ENCODE results near the gene LHFPL3.

LHFPL3 gene

GRCh38 chr7:104816537-104816936 lies 488.1 kb downstream of the LHFPL3 start:
- H3K9me3 ChIP-seq (replicated peaks; ENCODE audit: insufficient read depth, low read length) = no peaks in the 10 kb centered on the region
- H4K20me1 ChIP-seq (ENCODE audit: insufficient read depth, low read length) = no peaks in the 10 kb centered on the region
- H3K9ac ChIP-seq (ENCODE audit: low read length) = no peak overlapping the region
- H3F3A ChIP-seq (ENCODE audit: insufficient read depth, low read length) = peaks cover 12% of the 10 kb centered on the region
- H3K4me3 ChIP-seq (ENCODE audit: low read length) = no peak overlapping the region
- peak overlapping the region; percentile 48 for H3K4me2 ChIP-seq (ENCODE audit: low read depth, low read length)
- peak; percentile 80 for DNase-seq
- no peaks in the 10 kb centered on the region for H3K27me3 ChIP-seq (replicated peaks; ENCODE audit: insufficient read depth, low read length)
- no peaks in the 10 kb centered on the region for H3K9me2 ChIP-seq (replicated peaks; ENCODE audit: insufficient read depth, low read length)
- TF ChIP-seq, protein P1, sequence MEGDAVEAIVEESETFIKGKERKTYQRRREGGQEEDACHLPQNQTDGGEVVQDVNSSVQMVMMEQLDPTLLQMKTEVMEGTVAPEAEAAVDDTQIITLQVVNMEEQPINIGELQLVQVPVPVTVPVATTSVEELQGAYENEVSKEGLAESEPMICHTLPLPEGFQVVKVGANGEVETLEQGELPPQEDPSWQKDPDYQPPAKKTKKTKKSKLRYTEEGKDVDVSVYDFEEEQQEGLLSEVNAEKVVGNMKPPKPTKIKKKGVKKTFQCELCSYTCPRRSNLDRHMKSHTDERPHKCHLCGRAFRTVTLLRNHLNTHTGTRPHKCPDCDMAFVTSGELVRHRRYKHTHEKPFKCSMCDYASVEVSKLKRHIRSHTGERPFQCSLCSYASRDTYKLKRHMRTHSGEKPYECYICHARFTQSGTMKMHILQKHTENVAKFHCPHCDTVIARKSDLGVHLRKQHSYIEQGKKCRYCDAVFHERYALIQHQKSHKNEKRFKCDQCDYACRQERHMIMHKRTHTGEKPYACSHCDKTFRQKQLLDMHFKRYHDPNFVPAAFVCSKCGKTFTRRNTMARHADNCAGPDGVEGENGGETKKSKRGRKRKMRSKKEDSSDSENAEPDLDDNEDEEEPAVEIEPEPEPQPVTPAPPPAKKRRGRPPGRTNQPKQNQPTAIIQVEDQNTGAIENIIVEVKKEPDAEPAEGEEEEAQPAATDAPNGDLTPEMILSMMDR (IDR thresholded peaks at IDR 0.05; ENCODE audit: low read length) = no peak
- TF ChIP-seq EZH2 (optimal IDR thresholded peaks at IDR 0.05; ENCODE audit: low read depth, low read length) (no peak), EZH2phosphoT487 (IDR thresholded peaks at IDR 0.05; ENCODE audit: low read length) (no peak)
- no peaks in the 10 kb centered on the region for H3K36me3 ChIP-seq (replicated peaks; ENCODE audit: insufficient read depth, low read length)
- no peaks in the 10 kb centered on the region for H3K79me2 ChIP-seq (ENCODE audit: low read length)
- peak overlapping the region; percentile 7; the same call in 1 of the 2 replicates for H3K27ac ChIP-seq (ENCODE audit: low read length)
- peaks cover 17% of the 10 kb centered on the region for H3K4me1 ChIP-seq (ENCODE audit: low read length)
- H2AFZ ChIP-seq (ENCODE audit: low read length) = no peak overlapping the region

- Histone ChIP-seq H4K20me1 (ENCODE audit: insufficient read depth, low read length) (no peaks in the 10 kb centered on the region), H3K27me3 (replicated peaks; ENCODE audit: insufficient read depth, low read length) (no peaks in the 10 kb centered on the region), H3K27ac (ENCODE audit: low read length) (no peak overlapping the region), H3K4me1 (ENCODE audit: low read length) (peaks cover 17% of the 10 kb centered on the region), H3K4me3 (ENCODE audit: low read length) (no peak overlapping the region), H3K9me2 (replicated peaks; ENCODE audit: insufficient read depth, low read length) (no peaks in the 10 kb centered on the region), H3K36me3 (replicated peaks; ENCODE audit: insufficient read depth, low read length) (no peaks in the 10 kb centered on the region), H3K4me2 (ENCODE audit: low read depth, low read length) (no peak overlapping the region), H2AFZ (ENCODE audit: low read length) (no peak overlapping the region), H3K79me2 (ENCODE audit: low read length) (no peaks in the 10 kb centered on the region), H3K9me3 (replicated peaks; ENCODE audit: insufficient read depth, low read length) (no peaks in the 10 kb centered on the region), H3K9ac (ENCODE audit: low read length) (no peak overlapping the region), H3F3A (ENCODE audit: insufficient read depth, low read length) (peaks cover 12% of the 10 kb centered on the region)
- no peak for TF ChIP-seq EZH2 (optimal IDR thresholded peaks at IDR 0.05; ENCODE audit: low read depth, low read length)
- TF ChIP-seq, protein P1 (IDR thresholded peaks at IDR 0.05; ENCODE audit: low read length) = no peak
- TF ChIP-seq EZH2phosphoT487 (IDR thresholded peaks at IDR 0.05; ENCODE audit: low read length) = no peak
- no peak for DNase-seq
Measured at GRCh38 chr7:104818961-104819880, 490.8 kb downstream of the LHFPL3 start.

DNA sequence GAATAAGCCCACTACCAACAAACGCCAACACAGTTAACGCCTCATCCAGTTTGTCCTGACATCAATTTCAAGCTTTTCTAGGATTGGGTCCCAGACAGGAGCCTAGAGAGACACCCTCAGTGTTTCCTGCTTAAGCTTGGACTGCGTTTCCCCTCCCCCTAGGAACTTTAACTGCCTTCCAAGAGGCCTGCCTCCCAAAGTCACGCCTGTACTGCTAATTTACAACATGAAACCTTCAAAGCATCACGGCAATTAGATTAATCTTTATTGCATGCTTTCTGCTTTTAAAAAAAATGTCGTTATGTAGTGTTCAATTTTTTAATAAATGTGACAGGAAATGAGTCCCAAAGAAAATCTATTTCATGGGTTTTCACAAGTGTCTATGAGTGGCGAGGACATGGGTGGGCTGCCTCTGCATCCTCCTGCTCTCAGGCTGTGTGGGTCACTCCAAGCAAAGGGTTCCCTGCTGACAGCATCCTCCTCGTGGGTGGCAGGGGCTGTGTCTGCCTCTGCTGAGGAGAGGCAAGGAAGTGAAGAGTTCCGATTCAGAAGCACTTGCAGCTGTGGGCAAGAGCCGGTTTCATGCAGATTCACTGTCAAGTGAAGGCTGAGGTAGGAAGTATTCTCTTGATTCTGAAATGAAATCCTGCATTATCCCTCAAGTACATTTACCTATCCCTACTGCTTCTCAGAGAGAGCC lies 492.6 kb downstream of the LHFPL3 start:
- H3K27me3 ChIP-seq (replicated peaks; ENCODE audit: insufficient read depth, low read length) = no peaks in the 10 kb centered on the region
- H3K27ac ChIP-seq (ENCODE audit: low read length) = no peak overlapping the region
- H3K9ac ChIP-seq (ENCODE audit: low read length) = no peak overlapping the region
- H3K9me2 ChIP-seq (replicated peaks; ENCODE audit: insufficient read depth, low read length) = no peaks in the 10 kb centered on the region
- H3K9me3 ChIP-seq (replicated peaks; ENCODE audit: insufficient read depth, low read length) = no peaks in the 10 kb centered on the region
- peaks cover 12% of the 10 kb centered on the region for H3K4me1 ChIP-seq (ENCODE audit: low read length)
- H3K4me2 ChIP-seq (ENCODE audit: low read depth, low read length) = no peak overlapping the region
- no peak for DNase-seq
- H3K4me3 ChIP-seq (ENCODE audit: low read length) = no peak overlapping the region
- no peaks in the 10 kb centered on the region for H3K36me3 ChIP-seq (replicated peaks; ENCODE audit: insufficient read depth, low read length)
- H3F3A ChIP-seq (ENCODE audit: insufficient read depth, low read length) = peaks cover 10% of the 10 kb centered on the region
- no peaks in the 10 kb centered on the region for H3K79me2 ChIP-seq (ENCODE audit: low read length)
- no peak overlapping the region for H2AFZ ChIP-seq (ENCODE audit: low read length)
- no peaks in the 10 kb centered on the region for H4K20me1 ChIP-seq (ENCODE audit: insufficient read depth, low read length)
- TF ChIP-seq EZH2phosphoT487 (IDR thresholded peaks at IDR 0.05; ENCODE audit: low read length) (no peak), EZH2 (optimal IDR thresholded peaks at IDR 0.05; ENCODE audit: low read depth, low read length) (no peak)
- TF ChIP-seq, protein P1 (IDR thresholded peaks at IDR 0.05; ENCODE audit: low read length) = no peak
